GM20000 (cell line): ENCODE measurements around the gene ULBP3.

Source experiments
- DNase-seq: peaks from one replicate; pipeline ENCODE4 v3.0.0; 2012; ENCODE audit warnings: low spot score
- TF ChIP-seq, protein P1 (sequence below): IDR thresholded peaks from 2 replicates; pipeline ENCODE4 v1.5.1; 2012; ENCODE audit warnings: mild to moderate bottlenecking, control low read depth; ENCODE audit errors: extremely low read depth, missing control alignments

Gene ULBP3

GRCh38 chr6:150100745-150101144 is 31.8 kb upstream of the ULBP3 start:
- no peak for DNase-seq
- TF ChIP-seq, protein P1, sequence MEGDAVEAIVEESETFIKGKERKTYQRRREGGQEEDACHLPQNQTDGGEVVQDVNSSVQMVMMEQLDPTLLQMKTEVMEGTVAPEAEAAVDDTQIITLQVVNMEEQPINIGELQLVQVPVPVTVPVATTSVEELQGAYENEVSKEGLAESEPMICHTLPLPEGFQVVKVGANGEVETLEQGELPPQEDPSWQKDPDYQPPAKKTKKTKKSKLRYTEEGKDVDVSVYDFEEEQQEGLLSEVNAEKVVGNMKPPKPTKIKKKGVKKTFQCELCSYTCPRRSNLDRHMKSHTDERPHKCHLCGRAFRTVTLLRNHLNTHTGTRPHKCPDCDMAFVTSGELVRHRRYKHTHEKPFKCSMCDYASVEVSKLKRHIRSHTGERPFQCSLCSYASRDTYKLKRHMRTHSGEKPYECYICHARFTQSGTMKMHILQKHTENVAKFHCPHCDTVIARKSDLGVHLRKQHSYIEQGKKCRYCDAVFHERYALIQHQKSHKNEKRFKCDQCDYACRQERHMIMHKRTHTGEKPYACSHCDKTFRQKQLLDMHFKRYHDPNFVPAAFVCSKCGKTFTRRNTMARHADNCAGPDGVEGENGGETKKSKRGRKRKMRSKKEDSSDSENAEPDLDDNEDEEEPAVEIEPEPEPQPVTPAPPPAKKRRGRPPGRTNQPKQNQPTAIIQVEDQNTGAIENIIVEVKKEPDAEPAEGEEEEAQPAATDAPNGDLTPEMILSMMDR, result no peak

GRCh38 chr6:150099953-150100352 is 31.0 kb upstream of the ULBP3 start:
- TF ChIP-seq, protein P1, result no peak
- DNase-seq, result no peak

- no peak for DNase-seq
- TF ChIP-seq, protein P1, result no peak
These were observed 30.6 kb upstream of the ULBP3 start for GRCh38 chr6:150099546-150099945.

DNA sequence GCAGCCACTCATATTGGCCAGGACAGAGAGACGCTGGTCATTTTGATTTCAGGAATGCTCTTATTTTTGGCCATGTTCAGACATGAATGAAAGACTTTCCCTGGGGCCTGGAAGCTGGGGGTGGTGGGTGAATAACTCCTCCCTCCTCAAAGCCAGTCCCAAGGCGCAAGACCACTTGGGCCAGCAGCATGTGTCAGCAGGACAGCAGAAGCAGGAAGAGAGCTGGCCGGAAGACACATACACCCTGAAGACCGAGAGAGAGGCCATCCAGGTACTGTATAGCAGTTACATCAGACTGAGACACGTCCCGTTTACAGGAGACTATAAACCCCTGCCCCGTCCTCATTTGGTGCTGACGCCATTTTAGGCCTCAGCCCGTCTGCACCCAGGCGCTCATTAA is 29.2 kb upstream of the ULBP3 start:
- DNase-seq, result no peak
- TF ChIP-seq, protein P1, result no peak

- DNase-seq, result no peak
- TF ChIP-seq, protein P1, result no peak
These were observed 24.5 kb upstream of the ULBP3 start for GRCh38 chr6:150093397-150093796.

DNA sequence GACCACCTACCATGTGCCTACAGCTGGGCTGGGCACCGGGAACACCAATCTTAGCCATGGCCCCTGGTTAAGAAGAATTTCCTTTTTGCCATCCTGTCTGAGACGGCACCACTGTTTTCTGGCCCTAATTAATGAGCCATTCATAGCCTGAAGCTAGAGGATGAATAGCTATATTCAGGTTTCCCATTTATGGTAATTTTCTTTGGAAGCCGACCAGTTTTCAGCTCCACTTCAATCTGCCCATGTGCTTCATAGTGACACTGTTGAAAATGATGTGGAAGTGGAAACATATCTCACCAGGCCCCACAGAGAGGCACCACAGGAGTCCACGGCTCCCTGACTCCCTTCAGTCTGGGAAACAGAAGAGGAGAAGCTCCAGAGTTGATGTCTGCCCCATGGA is 22.6 kb upstream of the ULBP3 start:
- TF ChIP-seq, protein P1, result no peak
- DNase-seq, result no peak

- TF ChIP-seq, protein P1, result no peak
- DNase-seq, result no peak
These were observed 21.4 kb upstream of the ULBP3 start for GRCh38 chr6:150090328-150090727.
